GM18517 (cell line): ENCODE measurements around the gene ANKEF1.
A peak's percentile ranks its signal among the peaks of the same experiment; 100 is the strongest.

ENCODE experiments used
- ATAC-seq: cut with Tn5 transposase; IDR thresholded peaks from one replicate; pipeline ENCODE4 v1.9.1; 2021; ENCODE audit warnings: mild to moderate bottlenecking, moderate library complexity; ENCODE audit not compliant: unreplicated experiment

Gene ANKEF1

GRCh38 chr20:10078403-10078802 lies 43.6 kb downstream of the ANKEF1 start:
- no peak for ATAC-seq

- no peak for ATAC-seq
Observed at GRCh38 chr20:10079964-10080363, 45.2 kb downstream of the ANKEF1 start.

- no peak for ATAC-seq
Observed at GRCh38 chr20:10080574-10080973, 45.8 kb downstream of the ANKEF1 start.

- peak; percentile 18 for ATAC-seq
Observed at GRCh38 chr20:10089871-10090587, 55.2 kb downstream of the ANKEF1 start.

GRCh38 chr20:10090588-10091166 lies 55.9 kb downstream of the ANKEF1 start:
- peak; percentile 57 for ATAC-seq

GRCh38 chr20:10093087-10093591 lies 58.4 kb downstream of the ANKEF1 start:
- no peak for ATAC-seq

GRCh38 chr20:10094566-10095173 lies 59.9 kb downstream of the ANKEF1 start:
- no peak for ATAC-seq

- ATAC-seq: no peak
Observed at GRCh38 chr20:10096790-10097189, 62.0 kb downstream of the ANKEF1 start.

- no peak for ATAC-seq
Observed at GRCh38 chr20:10105046-10105445, 70.3 kb downstream of the ANKEF1 start.
